ENCODE data around the gene ST6GALNAC3. TPM values are rescaled to one million over a fixed set of nuclear protein-coding genes. Genes with fewer than 3 reads are reported as not detected.

Gene ST6GALNAC3
- total RNA-seq, 1 donor from 2014 or later: 22.0 TPM

GRCh38 chr1:76554283-76554682 lies 479.7 kb downstream of the ST6GALNAC3 start:
- Mint-ChIP-seq H3K4me3 (no peak overlapping the region), H3K9me3 (no peaks in the 10 kb centered on the region), H3K27ac (ENCODE audit: unreplicated experiment) (no peak overlapping the region), H3K36me3 (ENCODE audit: low read depth) (no peaks in the 10 kb centered on the region), H3K27me3 (ENCODE audit: low read depth) (no peaks in the 10 kb centered on the region), H3K4me1 (no peaks in the 10 kb centered on the region)
- TF ChIP-seq, protein P1, sequence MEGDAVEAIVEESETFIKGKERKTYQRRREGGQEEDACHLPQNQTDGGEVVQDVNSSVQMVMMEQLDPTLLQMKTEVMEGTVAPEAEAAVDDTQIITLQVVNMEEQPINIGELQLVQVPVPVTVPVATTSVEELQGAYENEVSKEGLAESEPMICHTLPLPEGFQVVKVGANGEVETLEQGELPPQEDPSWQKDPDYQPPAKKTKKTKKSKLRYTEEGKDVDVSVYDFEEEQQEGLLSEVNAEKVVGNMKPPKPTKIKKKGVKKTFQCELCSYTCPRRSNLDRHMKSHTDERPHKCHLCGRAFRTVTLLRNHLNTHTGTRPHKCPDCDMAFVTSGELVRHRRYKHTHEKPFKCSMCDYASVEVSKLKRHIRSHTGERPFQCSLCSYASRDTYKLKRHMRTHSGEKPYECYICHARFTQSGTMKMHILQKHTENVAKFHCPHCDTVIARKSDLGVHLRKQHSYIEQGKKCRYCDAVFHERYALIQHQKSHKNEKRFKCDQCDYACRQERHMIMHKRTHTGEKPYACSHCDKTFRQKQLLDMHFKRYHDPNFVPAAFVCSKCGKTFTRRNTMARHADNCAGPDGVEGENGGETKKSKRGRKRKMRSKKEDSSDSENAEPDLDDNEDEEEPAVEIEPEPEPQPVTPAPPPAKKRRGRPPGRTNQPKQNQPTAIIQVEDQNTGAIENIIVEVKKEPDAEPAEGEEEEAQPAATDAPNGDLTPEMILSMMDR (conservative IDR thresholded peaks at IDR 0.05): no peak
- no peak for DNase-seq (ENCODE audit: low read depth, low spot score)

- DNase-seq (ENCODE audit: low read depth, low spot score): no peak
- H3K27me3 Mint-ChIP-seq (ENCODE audit: low read depth): no peaks in the 10 kb centered on the region
- no peaks in the 10 kb centered on the region for H3K9me3 Mint-ChIP-seq
- no peak overlapping the region for H3K27ac Mint-ChIP-seq (ENCODE audit: unreplicated experiment)
- H3K4me1 Mint-ChIP-seq: no peaks in the 10 kb centered on the region
- TF ChIP-seq, protein P1 (conservative IDR thresholded peaks at IDR 0.05): no peak
- peaks cover 3% of the 10 kb centered on the region for H3K36me3 Mint-ChIP-seq (ENCODE audit: low read depth)
- no peak overlapping the region for H3K4me3 Mint-ChIP-seq
Observed at GRCh38 chr1:76562292-76562691, 487.7 kb downstream of the ST6GALNAC3 start.

- Mint-ChIP-seq H3K36me3 (ENCODE audit: low read depth) (peaks cover 3% of the 10 kb centered on the region), H3K9me3 (no peaks in the 10 kb centered on the region), H3K27me3 (ENCODE audit: low read depth) (no peaks in the 10 kb centered on the region), H3K27ac (ENCODE audit: unreplicated experiment) (no peak overlapping the region), H3K4me1 (no peaks in the 10 kb centered on the region), H3K4me3 (no peak overlapping the region)
- DNase-seq (ENCODE audit: low read depth, low spot score): no peak
- TF ChIP-seq, protein P1 (conservative IDR thresholded peaks at IDR 0.05): no peak
Observed at GRCh38 chr1:76568573-76569238, 494.2 kb downstream of the ST6GALNAC3 start.

GRCh38 chr1:76571248-76571647 lies 496.7 kb downstream of the ST6GALNAC3 start:
- H3K4me1 Mint-ChIP-seq: no peaks in the 10 kb centered on the region
- no peaks in the 10 kb centered on the region for H3K27me3 Mint-ChIP-seq (ENCODE audit: low read depth)
- H3K4me3 Mint-ChIP-seq: no peak overlapping the region
- no peaks in the 10 kb centered on the region for H3K9me3 Mint-ChIP-seq
- TF ChIP-seq, protein P1 (conservative IDR thresholded peaks at IDR 0.05): no peak
- no peak for DNase-seq (ENCODE audit: low read depth, low spot score)
- no peaks in the 10 kb centered on the region for H3K36me3 Mint-ChIP-seq (ENCODE audit: low read depth)
- H3K27ac Mint-ChIP-seq (ENCODE audit: unreplicated experiment): no peak overlapping the region

GRCh38 chr1:76572229-76572628 lies 497.7 kb downstream of the ST6GALNAC3 start:
- no peaks in the 10 kb centered on the region for H3K9me3 Mint-ChIP-seq
- H3K27me3 Mint-ChIP-seq (ENCODE audit: low read depth): no peaks in the 10 kb centered on the region
- H3K4me1 Mint-ChIP-seq: no peaks in the 10 kb centered on the region
- no peaks in the 10 kb centered on the region for H3K36me3 Mint-ChIP-seq (ENCODE audit: low read depth)
- no peak for DNase-seq (ENCODE audit: low read depth, low spot score)
- H3K27ac Mint-ChIP-seq (ENCODE audit: unreplicated experiment): no peak overlapping the region
- TF ChIP-seq, protein P1 (conservative IDR thresholded peaks at IDR 0.05): no peak
- no peak overlapping the region for H3K4me3 Mint-ChIP-seq

Data from neural crest cell (in vitro differentiated cells).